IPS-11a (cell line): ENCODE data around the gene ABCG1.

Source experiments
- H3K4me3 ChIP-seq: one replicate; pipeline ENCODE4 v1.5.1; 2013; ENCODE audit warnings: low read depth, low read length, control low read depth

ABCG1 gene

GRCh38 chr21:42266971-42267556 lies 48.1 kb downstream of the ABCG1 start:
- no peak overlapping the region for H3K4me3 ChIP-seq

- no peak overlapping the region for H3K4me3 ChIP-seq
Measured at GRCh38 chr21:42269386-42269785, 50.4 kb downstream of the ABCG1 start.

DNA sequence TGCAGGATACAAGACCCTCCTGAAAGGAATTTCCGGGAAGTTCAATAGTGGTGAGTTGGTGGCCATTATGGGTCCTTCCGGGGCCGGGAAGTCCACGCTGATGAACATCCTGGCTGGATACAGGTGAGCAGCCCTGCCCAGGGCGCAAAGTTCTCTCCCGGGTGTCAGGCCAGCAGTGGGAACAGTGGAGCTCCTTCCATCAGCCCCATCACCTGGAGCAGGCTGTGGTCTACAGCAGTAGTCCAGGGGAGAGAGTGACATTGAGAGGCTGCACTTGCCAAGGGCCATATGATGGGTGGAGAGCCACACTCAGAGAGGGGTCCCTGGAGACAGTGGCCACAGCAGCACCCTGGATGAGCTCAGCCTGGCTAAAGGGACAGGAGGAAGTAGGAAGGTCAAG lies 52.1 kb downstream of the ABCG1 start:
- no peak overlapping the region for H3K4me3 ChIP-seq

DNA sequence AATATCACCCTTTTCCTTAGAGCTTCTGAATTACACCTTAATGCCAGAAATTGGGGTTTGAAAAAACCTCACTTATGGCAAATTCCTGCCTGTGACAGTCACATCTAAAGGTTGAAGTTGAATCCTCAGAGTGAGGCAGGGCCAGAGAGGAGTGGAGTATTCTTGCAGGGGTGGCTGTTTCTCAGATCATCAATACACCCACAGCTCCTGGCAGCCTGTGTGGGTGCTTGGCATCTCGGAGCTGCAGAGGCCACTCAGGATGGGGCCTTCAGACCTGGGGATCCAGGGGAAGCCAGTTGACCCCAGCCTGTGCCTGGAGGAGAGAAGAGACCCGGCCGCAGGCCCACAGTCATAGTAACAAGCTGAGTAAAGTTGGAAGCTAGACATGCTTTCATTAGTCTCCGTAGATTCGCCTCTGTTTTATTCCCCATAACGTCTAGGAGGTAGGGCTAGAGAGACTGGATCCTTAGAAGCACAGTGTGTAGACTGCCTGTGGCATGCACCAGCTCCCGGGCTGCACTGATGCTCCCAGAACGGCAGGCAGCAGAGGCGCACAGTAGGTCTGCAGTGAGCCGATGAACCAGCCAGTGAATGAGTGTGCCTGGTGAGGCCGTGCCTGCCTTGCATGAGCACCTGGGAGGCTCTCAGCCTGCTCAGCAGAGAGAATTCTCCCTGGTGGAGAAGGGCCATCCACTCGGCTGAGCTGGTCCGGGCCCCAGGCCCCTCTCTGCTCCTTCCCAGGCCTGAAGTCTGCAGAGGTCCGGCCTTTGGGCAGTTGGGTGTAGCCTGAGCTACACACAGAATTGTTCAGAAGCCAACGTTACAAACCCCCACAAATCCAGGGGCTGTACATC lies 53.4 kb downstream of the ABCG1 start:
- no peak overlapping the region for H3K4me3 ChIP-seq

GRCh38 chr21:42272984-42273600 lies 54.2 kb downstream of the ABCG1 start:
- H3K4me3 ChIP-seq, result no peak overlapping the region

DNA sequence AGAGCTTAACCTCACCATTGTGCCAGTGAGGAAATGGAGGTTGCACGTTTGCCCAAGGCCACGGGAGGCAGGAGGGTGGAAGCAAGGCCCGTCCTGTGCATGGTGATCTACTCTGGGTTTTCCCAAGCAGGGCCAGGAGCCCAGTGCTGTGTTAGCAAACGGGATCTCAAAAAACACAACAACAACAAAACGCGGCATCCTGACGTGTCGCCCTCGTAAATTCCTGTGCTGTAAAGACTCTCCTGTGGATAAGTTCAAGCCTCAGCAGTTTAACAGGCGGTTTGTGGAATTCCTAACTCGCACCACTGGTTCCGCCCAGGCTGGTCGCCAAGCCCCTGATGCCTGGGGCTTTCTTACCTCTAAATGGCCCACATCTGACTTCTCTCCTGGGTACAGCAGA lies 57.1 kb downstream of the ABCG1 start:
- no peak overlapping the region for H3K4me3 ChIP-seq

- no peak overlapping the region for H3K4me3 ChIP-seq
Measured at GRCh38 chr21:42276526-42277154, 57.7 kb downstream of the ABCG1 start.

- H3K4me3 ChIP-seq, result no peak overlapping the region
Measured at GRCh38 chr21:42277593-42277992, 58.7 kb downstream of the ABCG1 start.

GRCh38 chr21:42278451-42279149 lies 59.7 kb downstream of the ABCG1 start:
- no peak overlapping the region for H3K4me3 ChIP-seq

DNA sequence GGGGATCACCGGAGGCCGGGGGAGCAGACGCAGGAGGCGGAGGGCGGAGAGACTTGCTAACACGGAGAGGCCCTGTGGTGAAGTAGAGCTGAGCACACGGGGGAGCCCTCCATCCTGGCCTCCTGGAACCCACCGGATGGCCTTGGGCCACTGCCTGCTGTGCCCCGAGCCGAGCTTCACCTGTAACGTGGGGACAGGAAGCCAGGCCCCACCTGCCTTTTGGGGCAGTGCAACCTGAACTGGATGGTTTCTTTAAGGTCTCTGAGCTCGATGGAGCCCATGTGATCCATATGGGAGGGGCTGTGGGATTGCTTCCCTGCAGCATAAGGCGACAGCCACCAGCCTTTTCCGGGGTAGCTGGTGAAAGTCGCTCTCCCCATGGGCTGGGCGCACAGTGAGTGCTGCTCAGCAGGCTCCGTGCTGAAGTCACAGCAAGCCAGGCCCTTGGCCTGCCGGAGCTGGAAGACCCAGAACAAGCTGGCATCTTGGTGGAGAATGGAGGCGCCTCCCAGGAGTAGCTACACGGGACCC lies 60.5 kb downstream of the ABCG1 start:
- no peak overlapping the region for H3K4me3 ChIP-seq

DNA sequence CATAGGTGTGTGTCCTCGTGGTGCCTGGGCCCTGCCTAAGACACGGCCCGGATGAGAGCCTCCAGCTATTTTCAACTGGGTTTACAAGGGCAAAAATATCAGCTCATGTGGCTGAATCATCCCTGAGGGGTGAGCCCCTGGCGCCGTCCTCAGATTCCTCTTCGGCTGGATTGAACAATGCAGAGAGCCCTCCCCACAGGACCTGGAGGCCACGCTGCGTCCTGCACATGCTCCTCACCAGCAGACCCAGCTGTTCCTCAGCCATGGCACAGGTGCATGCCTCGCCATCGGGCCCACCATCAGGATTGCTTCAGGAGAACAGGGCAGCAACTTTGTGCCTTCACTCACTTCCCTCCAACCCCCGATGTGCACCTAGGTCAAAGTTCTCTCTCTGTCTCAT lies 60.9 kb downstream of the ABCG1 start:
- H3K4me3 ChIP-seq, result no peak overlapping the region

DNA sequence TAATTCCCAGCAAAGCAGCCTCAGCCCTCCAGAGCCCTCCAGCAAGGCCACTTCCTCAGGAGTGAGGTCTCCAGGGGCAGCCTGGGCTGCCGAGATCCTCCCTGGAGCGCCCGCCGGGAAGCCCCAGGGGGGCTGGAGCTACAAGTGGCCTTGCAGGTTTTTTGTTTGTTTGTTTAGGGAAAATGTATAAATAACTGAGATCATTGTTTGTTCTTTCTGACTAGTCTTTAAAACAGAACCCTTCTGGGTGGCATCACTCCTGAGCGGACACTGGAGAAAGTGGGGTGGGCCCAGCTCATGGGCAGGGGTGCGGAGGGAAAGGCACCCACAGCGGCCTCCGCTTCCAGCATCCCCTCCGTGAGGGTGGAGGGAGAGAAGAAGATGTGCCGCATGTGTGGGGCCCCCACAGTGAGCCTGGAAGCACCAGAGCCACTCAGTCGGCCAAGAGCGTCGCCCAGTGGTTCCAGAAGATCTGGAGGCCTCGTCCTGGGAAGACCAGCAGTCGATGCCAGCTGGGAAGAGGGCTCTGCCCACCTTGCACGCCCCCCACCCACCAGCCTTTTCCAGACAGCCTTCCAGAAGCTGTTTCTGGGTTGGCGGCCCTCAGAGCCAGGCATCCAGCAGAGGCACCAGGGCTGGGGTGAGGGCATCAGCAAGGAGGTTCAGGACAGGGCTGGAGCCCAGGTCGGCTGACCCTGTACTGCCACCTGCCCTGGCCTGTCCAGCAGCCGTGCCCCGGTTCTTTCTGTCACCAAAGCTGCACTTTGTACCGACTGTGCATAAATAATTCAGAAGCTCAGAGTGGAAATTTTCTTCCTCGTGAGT lies 61.6 kb downstream of the ABCG1 start:
- H3K4me3 ChIP-seq, result no peak overlapping the region

GRCh38 chr21:42281181-42281680 lies 62.3 kb downstream of the ABCG1 start:
- H3K4me3 ChIP-seq, result no peak overlapping the region

- H3K4me3 ChIP-seq, result no peak overlapping the region
Measured at GRCh38 chr21:42282021-42282420, 63.1 kb downstream of the ABCG1 start.

DNA sequence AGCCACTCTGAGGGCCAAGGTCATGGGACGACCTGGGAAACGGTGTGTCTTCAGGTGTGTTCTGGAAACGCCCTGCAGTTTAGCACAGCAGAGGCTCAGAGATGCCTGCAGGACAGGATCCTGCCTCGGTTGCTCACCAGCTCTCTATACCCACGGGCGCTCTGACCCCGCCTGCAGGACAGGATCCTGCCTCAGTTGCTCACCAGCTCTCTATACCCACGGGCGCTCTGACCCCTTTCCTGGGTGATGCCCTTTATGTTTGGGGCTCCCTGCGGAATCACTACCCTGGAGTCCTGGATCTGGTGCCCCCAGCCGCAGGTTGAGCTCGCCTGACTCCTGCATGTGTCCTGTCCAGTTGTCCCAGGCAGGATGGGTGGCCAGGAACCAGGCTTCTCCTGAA lies 63.8 kb downstream of the ABCG1 start:
- H3K4me3 ChIP-seq, result no peak overlapping the region

DNA sequence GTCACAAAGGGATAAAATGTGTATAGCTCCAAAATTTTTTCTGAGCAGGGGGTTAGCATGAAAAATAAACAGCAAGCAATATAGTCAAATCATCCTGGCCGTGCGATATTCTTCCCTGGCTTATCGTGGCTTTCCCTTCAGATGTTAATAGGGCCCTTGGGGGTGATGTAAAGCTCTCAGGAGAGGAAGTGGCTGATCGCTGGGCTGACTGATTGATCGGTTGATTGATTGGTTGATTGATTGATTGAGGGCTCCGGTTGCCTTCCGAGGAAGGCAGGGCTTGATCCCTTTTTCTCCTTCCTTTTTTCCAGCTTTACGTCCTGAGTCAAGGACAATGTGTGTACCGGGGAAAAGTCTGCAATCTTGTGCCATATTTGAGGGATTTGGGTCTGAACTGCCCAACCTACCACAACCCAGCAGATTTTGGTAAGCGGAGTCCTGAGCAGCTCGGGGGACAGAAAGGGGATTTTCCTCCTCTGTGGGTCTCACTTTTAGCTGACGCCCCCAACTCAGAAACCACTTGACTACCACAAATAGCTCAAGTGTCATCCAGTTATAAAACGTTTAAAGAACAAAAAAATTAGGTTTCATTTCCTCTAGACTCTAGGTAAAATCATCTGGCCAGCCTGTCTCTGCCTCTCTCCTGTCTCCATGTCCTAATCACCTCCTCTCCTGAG lies 66.8 kb downstream of the ABCG1 start:
- no peak overlapping the region for H3K4me3 ChIP-seq

- H3K4me3 ChIP-seq, result no peak overlapping the region
Measured at GRCh38 chr21:42286416-42286815, 67.5 kb downstream of the ABCG1 start.

- no peak overlapping the region for H3K4me3 ChIP-seq
Measured at GRCh38 chr21:42287193-42288083, 68.5 kb downstream of the ABCG1 start.
